GM21515 (cell line): ENCODE measurements around the gene GTF2H2.
A peak's percentile ranks its signal among the peaks of the same experiment; 100 is the strongest.
"Not testable (repeated sequence)": the region's sequence is repeated elsewhere in the genome, so short reads cannot be mapped to it uniquely, and the experiment has no call there.

ENCODE experiments used
- ATAC-seq: cut with Tn5 transposase; IDR thresholded peaks from one replicate; pipeline ENCODE4 v1.9.1; 2021; ENCODE audit not compliant: unreplicated experiment

The GTF2H2 gene

GRCh38 chr5:71067262-71067928, at the start of gene GTF2H2:
Gene GTF2H2, minus strand, starts transcription at chr5:71067676. Its CDS starts 4,913 bp downstream, at chr5:71062763.
- ATAC-seq = peak; percentile 98

- ATAC-seq = not testable (repeated sequence)
These were observed 42.3 kb upstream of the GTF2H2 start for GRCh38 chr5:71109730-71110275.

DNA sequence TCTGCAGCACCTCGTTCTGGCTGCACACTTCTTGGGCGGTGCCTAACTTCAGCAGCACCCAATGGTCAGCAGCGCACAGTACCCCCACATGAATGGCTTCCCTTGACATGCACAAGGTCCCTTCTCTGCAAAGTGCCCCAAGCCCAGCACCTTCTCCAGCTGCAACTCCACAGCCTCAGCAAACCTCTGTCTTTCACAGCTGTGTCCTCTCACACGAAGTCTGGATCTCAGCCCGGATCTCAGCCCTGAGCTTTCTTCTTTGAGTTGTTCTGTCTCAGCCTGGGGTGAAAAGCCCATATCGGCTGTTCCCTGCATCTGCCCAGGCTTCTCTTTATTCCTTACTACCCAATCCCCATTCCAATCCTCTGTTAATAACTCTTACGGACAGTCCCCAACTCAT, 32.5 kb upstream of the GTF2H2 start:
- not testable (repeated sequence) for ATAC-seq

- ATAC-seq = not testable (repeated sequence)
These were observed 30.4 kb upstream of the GTF2H2 start for GRCh38 chr5:71097930-71098203.

GRCh38 chr5:71097173-71097929, 29.9 kb upstream of the GTF2H2 start:
- ATAC-seq = not testable (repeated sequence)

DNA sequence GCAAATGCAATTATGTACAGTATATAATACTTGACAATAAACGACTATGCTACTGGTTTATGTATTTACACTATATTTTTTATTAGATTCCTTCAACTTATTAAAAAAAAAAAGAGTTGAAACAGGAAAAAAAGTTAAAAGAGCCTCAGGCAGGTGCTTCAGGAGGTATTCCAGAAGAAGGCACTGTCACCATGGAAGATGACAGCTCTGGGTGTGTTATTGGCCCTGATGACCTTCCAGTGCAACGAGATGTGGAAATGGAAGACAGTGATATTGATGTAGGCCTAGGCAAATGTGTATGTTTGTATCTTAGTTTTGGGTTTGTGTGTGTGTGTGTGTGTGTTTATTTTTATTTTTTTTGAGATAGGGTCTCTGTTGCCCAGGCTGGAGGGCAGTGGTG, 22.3 kb upstream of the GTF2H2 start:
- ATAC-seq = not testable (repeated sequence)

- not testable (repeated sequence) for ATAC-seq
These were observed 21.3 kb upstream of the GTF2H2 start for GRCh38 chr5:71088754-71089153.

GRCh38 chr5:71086145-71086544, 18.7 kb upstream of the GTF2H2 start:
- not testable (repeated sequence) for ATAC-seq

DNA sequence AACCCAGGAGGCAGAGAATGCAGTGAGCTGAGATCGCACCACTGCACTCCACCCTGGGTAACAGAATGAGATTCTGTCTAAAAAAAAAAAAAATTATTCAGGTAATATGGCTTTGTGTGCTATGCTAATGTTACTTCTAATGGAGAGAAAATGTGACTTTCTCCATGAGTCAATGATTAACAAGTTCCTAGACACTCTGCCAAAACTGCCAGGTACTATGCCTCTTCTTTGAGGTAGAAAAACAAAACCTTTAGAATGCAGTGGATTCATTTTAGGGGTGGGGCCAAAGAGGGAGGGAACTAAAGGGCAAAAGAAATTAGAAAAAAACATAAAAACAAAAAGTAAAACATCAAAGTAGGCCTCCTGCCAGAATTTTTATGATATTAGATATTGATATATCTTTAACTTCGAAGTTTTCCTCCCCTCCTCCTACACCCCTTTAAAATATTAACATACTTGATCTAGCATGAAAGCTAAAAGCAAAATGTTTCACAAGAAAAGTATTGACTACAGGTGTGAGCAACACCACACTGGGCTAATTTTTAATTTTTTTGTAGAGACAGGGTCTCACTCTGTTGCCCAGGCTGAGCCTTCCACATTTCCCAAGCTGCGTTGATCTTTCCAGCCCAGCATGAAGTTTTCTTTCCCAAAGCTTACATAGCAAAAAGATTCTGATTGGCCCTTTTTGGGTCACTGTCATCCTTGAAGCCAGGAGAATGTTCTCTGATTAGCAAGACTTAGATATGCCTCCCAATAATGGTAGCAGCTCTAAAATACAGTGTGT, 17.0 kb upstream of the GTF2H2 start:
- ATAC-seq = not testable (repeated sequence)

GRCh38 chr5:71082898-71083297, 15.4 kb upstream of the GTF2H2 start:
- not testable (repeated sequence) for ATAC-seq

- ATAC-seq = not testable (repeated sequence)
These were observed 14.9 kb upstream of the GTF2H2 start for GRCh38 chr5:71082340-71082739.

- ATAC-seq = not testable (repeated sequence)
These were observed 6.2 kb downstream of the GTF2H2 start for GRCh38 chr5:71061322-71061721.

- not testable (repeated sequence) for ATAC-seq
These were observed 8.1 kb downstream of the GTF2H2 start for GRCh38 chr5:71059426-71059825.

- not testable (repeated sequence) for ATAC-seq
These were observed 22.7 kb downstream of the GTF2H2 start for GRCh38 chr5:71044808-71045207.

DNA sequence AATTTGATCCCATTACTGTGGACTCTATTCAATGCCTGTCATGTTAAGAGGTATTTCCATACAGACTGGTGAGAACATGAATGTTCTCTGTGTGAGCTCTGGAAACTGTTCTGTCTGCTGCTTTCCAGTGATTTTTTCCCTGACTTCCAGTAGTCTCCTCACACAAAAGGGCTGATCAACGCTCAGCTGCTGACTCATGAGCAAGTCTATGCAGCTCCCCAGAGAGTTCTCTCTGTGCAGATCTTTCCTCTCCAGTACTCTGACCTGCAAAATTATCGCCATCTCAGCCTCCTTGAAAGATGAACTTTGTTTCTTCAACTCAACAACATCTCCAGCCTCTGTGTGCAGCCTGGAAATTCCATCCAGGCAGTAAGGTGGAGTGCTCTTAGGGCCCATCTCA, 23.3 kb downstream of the GTF2H2 start:
- ATAC-seq = not testable (repeated sequence)

DNA sequence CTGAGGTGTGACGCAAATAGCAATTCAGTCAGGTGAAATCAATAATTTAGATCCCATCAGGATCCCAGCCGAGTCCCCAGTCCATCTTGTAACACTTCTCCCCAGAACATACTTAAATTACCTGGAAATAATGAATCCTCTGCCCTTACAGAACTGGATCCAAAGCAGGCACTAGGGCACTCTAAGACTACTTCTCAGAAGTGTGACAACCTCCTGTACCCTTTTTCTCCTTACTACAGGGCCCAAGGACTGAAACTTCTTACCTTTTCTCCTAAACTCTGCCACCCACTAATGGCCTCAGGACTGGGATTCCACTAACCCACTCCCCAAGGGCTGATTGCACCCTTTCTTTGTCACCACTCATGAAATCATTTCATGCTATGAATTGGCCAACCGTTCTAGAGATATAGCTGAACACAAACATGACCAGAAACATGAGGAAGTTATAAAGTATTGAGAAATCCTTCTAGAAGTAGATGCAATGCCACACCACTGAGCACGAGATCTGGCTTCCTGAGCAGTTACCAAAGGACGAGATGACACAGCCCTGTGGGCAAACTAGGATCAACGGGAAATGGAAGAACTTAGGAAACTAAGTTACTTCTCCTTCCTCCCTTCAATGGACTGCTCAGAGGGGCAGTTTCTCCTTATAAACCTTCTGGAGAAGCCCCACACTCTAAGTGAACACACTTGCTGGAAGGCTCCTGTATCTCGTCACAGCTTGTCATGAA, 36.3 kb downstream of the GTF2H2 start:
- not testable (repeated sequence) for ATAC-seq

- ATAC-seq = not testable (repeated sequence)
These were observed 42.1 kb downstream of the GTF2H2 start, which contains the start of gene NAIP for GRCh38 chr5:71025289-71025953. Gene NAIP, minus strand, starts transcription at chr5:71025339. Its CDS starts 12,424 bp downstream, at chr5:71012915.

DNA sequence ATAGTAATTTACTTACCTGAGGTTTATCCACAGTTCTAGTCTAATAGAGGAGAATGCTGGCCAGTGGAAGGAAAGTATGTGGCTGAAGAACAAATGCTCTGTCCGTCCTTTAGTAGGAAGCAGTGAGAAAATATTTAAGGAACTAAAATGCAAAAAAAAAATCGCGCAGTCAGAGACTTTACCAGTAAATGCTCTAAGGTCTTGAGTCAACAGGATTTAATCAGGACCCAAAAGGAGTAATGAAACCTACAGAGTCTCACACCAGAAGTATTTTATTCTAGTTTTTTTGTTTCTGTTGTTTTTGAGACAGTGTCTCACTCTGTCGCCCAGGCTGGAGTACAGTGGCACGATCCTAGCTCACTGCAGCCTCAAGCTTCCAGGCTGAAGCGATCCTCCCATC, 46.8 kb downstream of the GTF2H2 start:
- ATAC-seq = not testable (repeated sequence)

DNA sequence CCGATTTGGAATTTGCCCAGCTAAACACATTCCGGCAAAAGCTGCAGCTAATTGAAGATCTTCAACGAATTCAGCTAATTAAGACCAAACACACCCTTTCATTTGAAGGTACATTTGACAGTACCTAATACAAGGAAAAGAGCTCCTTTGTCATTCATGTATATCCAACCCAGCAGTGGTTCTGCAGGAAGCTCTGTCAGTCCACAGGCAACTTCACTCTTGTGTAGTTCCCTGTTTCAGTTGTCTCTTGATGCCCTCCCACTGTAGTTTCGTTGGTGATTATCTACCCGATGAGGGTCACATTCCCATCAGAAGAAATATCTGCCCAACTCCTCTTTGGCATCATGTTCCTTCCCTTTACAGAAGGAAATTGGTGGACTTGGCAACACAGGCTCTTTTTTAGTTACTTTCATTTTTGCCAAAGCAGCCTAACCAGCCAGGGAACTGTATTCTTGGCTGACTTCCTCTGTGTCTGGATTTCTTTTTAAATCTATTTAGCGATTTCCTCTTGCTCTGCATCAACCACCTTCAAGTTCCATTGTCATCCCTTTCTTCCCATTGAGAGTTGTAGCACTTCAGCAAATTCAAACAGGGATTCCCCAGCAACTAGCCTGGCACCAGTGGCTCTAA, 49.0 kb downstream of the GTF2H2 start:
- not testable (repeated sequence) for ATAC-seq

DNA sequence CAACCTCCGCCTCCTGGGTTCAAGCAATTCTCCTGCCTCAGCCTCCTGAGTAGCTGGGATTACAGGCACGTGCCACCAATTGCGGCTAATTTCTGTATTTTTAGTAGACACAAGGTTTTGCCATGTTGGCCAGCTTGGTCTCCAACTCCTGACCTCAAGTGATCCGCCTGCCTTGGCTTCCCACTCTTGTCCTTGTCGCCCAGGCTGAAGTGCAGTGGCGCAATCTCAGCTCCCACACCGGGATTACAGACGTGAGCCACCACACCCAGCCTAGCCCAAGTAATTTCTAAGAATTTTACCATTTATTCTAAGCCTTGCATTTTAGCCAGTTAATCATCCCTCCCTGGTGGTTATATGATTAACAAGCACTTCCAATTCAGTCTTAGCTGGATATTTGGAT, 53.3 kb downstream of the GTF2H2 start:
- no peak for ATAC-seq
